ENCODE measurements around the gene GRK5. TPM values are rescaled to one million over a fixed set of nuclear protein-coding genes. Genes with fewer than 3 reads are reported as not detected.

Gene GRK5
- total RNA-seq, 1 experiment from 2014 or later: 4.8 TPM

DNA sequence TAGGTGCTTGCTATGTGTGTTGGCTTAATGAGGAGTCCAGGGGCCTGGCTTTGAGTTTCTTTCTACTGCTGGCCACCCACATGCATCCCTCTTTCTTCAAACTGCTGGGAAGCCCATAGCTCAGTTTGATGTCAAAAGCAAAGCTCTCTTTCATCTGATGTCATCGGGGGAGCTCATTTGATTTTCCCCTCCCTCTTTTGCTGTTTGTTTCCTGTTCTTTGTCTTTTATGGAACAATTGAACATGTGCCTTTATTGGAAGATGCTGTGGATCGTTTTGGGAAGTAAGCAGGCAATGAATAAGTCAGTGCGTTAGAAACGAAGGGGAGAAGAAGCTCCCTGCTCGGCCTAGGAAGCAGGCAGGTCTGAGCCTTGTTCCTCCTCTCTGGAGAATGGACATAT, 140.7 kb downstream of the GRK5 start:
- ChIA-PET CTCF (no interaction called here), POLR2A (ENCODE audit: unreplicated experiment) (no interaction called here)
- no peaks in the 10 kb centered on the region for H3K9me3 ChIP-seq (ENCODE audit: insufficient read depth, low read depth)
- H4K20me1 ChIP-seq (ENCODE audit: insufficient read depth): no peaks in the 10 kb centered on the region
- H3F3A ChIP-seq (ENCODE audit: insufficient read depth, low read depth): no peaks in the 10 kb centered on the region
- intact Hi-C loops (cut with micrococcal nuclease; ENCODE audit: unreplicated experiment): no loop called here
- DNase-seq: no peak
- no peaks in the 10 kb centered on the region for H3K36me3 ChIP-seq (ENCODE audit: low read depth)
- H3K27ac ChIP-seq: no peak overlapping the region
- no peaks in the 10 kb centered on the region for H3K9me2 ChIP-seq (ENCODE audit: insufficient read depth)
- no peaks in the 10 kb centered on the region for H3K4me1 ChIP-seq (replicated peaks; ENCODE audit: insufficient read depth)
- TF ChIP-seq, protein P1, sequence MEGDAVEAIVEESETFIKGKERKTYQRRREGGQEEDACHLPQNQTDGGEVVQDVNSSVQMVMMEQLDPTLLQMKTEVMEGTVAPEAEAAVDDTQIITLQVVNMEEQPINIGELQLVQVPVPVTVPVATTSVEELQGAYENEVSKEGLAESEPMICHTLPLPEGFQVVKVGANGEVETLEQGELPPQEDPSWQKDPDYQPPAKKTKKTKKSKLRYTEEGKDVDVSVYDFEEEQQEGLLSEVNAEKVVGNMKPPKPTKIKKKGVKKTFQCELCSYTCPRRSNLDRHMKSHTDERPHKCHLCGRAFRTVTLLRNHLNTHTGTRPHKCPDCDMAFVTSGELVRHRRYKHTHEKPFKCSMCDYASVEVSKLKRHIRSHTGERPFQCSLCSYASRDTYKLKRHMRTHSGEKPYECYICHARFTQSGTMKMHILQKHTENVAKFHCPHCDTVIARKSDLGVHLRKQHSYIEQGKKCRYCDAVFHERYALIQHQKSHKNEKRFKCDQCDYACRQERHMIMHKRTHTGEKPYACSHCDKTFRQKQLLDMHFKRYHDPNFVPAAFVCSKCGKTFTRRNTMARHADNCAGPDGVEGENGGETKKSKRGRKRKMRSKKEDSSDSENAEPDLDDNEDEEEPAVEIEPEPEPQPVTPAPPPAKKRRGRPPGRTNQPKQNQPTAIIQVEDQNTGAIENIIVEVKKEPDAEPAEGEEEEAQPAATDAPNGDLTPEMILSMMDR (conservative IDR thresholded peaks at IDR 0.05): no peak
- TF ChIP-seq EZH2 (IDR thresholded peaks at IDR 0.05; ENCODE audit: low read depth): no peak
- H3K4me2 ChIP-seq: no peak overlapping the region
- no peak overlapping the region for H2AFZ ChIP-seq
- no peaks in the 10 kb centered on the region for H3K27me3 ChIP-seq (ENCODE audit: insufficient read depth, low read depth)
- BruUV-seq (replicated peaks): no TSS peak
- H3K79me2 ChIP-seq (ENCODE audit: low read depth): no peaks in the 10 kb centered on the region
- no peak overlapping the region for H3K4me3 ChIP-seq

DNA sequence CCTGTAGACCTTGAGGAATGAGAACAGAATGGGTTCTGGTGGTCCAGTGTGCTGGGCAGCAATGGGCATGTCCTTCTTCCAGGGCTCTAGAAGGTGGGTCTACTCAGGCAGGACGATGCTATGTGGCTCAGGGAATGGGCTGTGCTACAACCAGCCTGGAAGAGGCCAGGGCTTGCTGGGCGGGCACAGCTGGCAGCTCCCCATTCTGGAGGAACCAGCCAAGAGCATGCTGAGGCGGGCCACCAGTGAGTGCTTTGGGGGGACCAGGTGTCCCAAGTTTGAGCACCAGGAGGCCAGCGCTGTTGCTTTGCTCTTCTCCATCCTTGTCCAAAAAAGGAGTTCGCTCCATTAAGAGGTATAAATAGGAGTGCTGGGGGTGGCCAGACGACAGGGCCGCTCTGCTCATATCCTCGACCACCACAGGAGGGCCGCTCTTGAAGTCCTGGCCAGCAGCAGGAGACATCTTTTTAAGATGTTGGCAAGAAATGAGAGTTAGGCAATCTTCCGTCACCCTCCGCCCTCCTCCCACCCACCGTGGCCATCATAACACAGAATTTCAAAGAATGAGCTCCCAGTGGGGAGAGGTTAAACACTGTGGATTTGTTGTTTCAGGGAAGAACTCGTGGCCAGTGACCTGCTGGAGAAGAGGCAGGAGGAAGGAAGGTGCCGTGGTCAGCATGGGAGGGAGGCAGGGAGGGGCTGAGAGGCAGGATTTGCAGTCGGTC, 141.3 kb downstream of the GRK5 start:
- TF ChIP-seq EZH2 (IDR thresholded peaks at IDR 0.05; ENCODE audit: low read depth): no peak
- TF ChIP-seq, protein P1 (conservative IDR thresholded peaks at IDR 0.05): no peak
- ChIA-PET POLR2A (ENCODE audit: unreplicated experiment) (no interaction called here), CTCF (no interaction called here)

GRCh38 chr10:119349341-119349740, 142.0 kb downstream of the GRK5 start:
- CTCF ChIA-PET: no interaction called here

More for the DNA sequence above, 141.3 kb downstream of the GRK5 start:
- H3K4me2 ChIP-seq: no peak overlapping the region
- H2AFZ ChIP-seq: no peak overlapping the region
- H3K9me2 ChIP-seq (ENCODE audit: insufficient read depth): no peaks in the 10 kb centered on the region
- no peaks in the 10 kb centered on the region for H3K4me1 ChIP-seq (replicated peaks; ENCODE audit: insufficient read depth)
- no peaks in the 10 kb centered on the region for H3K79me2 ChIP-seq (ENCODE audit: low read depth)
- H3K27ac ChIP-seq: no peak overlapping the region
- H3F3A ChIP-seq (ENCODE audit: insufficient read depth, low read depth): no peaks in the 10 kb centered on the region
- no peaks in the 10 kb centered on the region for H4K20me1 ChIP-seq (ENCODE audit: insufficient read depth)
- no peak for DNase-seq
- BruUV-seq (replicated peaks): no TSS peak
- no peak overlapping the region for H3K4me3 ChIP-seq
- intact Hi-C loops (cut with micrococcal nuclease; ENCODE audit: unreplicated experiment): no loop called here
- no peaks in the 10 kb centered on the region for H3K36me3 ChIP-seq (ENCODE audit: low read depth)
- H3K27me3 ChIP-seq (ENCODE audit: insufficient read depth, low read depth): no peaks in the 10 kb centered on the region
- no peaks in the 10 kb centered on the region for H3K9me3 ChIP-seq (ENCODE audit: insufficient read depth, low read depth)

More at GRCh38 chr10:119349341-119349740, 142.0 kb downstream of the GRK5 start:
- no peak overlapping the region for H2AFZ ChIP-seq
- no peaks in the 10 kb centered on the region for H3K36me3 ChIP-seq (ENCODE audit: low read depth)
- no peaks in the 10 kb centered on the region for H3K4me1 ChIP-seq (replicated peaks; ENCODE audit: insufficient read depth)
- no peaks in the 10 kb centered on the region for H3K79me2 ChIP-seq (ENCODE audit: low read depth)
- intact Hi-C loops (cut with micrococcal nuclease; ENCODE audit: unreplicated experiment): no loop called here
- H3K4me3 ChIP-seq: no peak overlapping the region
- BruUV-seq (replicated peaks): no TSS peak
- POLR2A ChIA-PET (ENCODE audit: unreplicated experiment): no interaction called here
- DNase-seq: no peak
- H3K27me3 ChIP-seq (ENCODE audit: insufficient read depth, low read depth): no peaks in the 10 kb centered on the region
- H4K20me1 ChIP-seq (ENCODE audit: insufficient read depth): no peaks in the 10 kb centered on the region
- H3K4me2 ChIP-seq: no peak overlapping the region
- H3F3A ChIP-seq (ENCODE audit: insufficient read depth, low read depth): no peaks in the 10 kb centered on the region
- no peak overlapping the region for H3K27ac ChIP-seq
- H3K9me2 ChIP-seq (ENCODE audit: insufficient read depth): no peaks in the 10 kb centered on the region
- TF ChIP-seq, protein P1 (conservative IDR thresholded peaks at IDR 0.05): no peak
- TF ChIP-seq EZH2 (IDR thresholded peaks at IDR 0.05; ENCODE audit: low read depth): no peak
- no peaks in the 10 kb centered on the region for H3K9me3 ChIP-seq (ENCODE audit: insufficient read depth, low read depth)

All from PC-9 (cell line).